SK-N-SH (cell line): ENCODE data around the gene AXIN2.

Source experiments
- CHD2 ChIP-seq: fragments of 150-350 bp; IDR thresholded peaks from 2 replicates; pipeline ENCODE4 v1.6.1; 2018; ENCODE audit warnings: low read length; ENCODE audit not compliant: partially characterized antibody
- EP300 ChIP-seq, 2 experiments: IDR thresholded peaks; 2 replicates each; pipeline versions ENCODE4 v1.4.0 to v1.6.1; 2012; ENCODE audit warnings: borderline replicate concordance in 1 of 2, low read depth in 1 of 2, low read length in 1 of 2
- EZH2phosphoT487 ChIP-seq: fragments of 200-600 bp; sonication (generic); IDR thresholded peaks from 2 replicates; pipeline ENCODE4 v1.6.1; 2017; ENCODE audit warnings: low read depth, mixed run types, mild to moderate bottlenecking, antibody characterized with exemption, moderate library complexity, borderline replicate concordance
- FOXM1 ChIP-seq: IDR thresholded peaks from 2 replicates; pipeline ENCODE4 v1.4.0; 2012; ENCODE audit warnings: low read depth, mild to moderate bottlenecking
- POLR2AphosphoS5 ChIP-seq: IDR thresholded peaks from 2 replicates; pipeline ENCODE4 v1.6.1; 2012; ENCODE audit warnings: low read depth, low read length
- RXRA ChIP-seq: IDR thresholded peaks from 2 replicates; pipeline ENCODE4 v1.4.0; 2012; ENCODE audit warnings: low read depth, mild to moderate bottlenecking, borderline replicate concordance
- SIN3A ChIP-seq: IDR thresholded peaks from 2 replicates; pipeline ENCODE4 v1.6.1; 2012; ENCODE audit warnings: low read depth, mild to moderate bottlenecking, low read length, moderate library complexity, borderline replicate concordance
- YY1 ChIP-seq: IDR thresholded peaks from 2 replicates; pipeline ENCODE4 v1.4.0; 2012; ENCODE audit warnings: low read depth, mild to moderate bottlenecking
- TF ChIP-seq, protein P1 (sequence below): fragments of 200-600 bp; sonication (generic); IDR thresholded peaks from 2 replicates; pipeline ENCODE4 v1.6.1; 2017; ENCODE audit warnings: antibody characterized with exemption, mild to moderate bottlenecking, moderate library complexity
- TF ChIP-seq, protein P2 (sequence below): IDR thresholded peaks from 2 replicates; pipeline ENCODE4 v1.6.1; 2012; ENCODE audit warnings: mild to moderate bottlenecking, low read depth, low read length, moderate library complexity
- TF ChIP-seq, protein P3 (sequence below): fragments of 150-350 bp; IDR thresholded peaks from 2 replicates; pipeline ENCODE4 v1.6.1; 2016; ENCODE audit warnings: mild to moderate bottlenecking, low read depth, low read length
- TF ChIP-seq, protein P4 (sequence below): IDR thresholded peaks from 2 replicates; pipeline ENCODE4 v1.4.0; 2012; ENCODE audit warnings: low read depth

DNA sequence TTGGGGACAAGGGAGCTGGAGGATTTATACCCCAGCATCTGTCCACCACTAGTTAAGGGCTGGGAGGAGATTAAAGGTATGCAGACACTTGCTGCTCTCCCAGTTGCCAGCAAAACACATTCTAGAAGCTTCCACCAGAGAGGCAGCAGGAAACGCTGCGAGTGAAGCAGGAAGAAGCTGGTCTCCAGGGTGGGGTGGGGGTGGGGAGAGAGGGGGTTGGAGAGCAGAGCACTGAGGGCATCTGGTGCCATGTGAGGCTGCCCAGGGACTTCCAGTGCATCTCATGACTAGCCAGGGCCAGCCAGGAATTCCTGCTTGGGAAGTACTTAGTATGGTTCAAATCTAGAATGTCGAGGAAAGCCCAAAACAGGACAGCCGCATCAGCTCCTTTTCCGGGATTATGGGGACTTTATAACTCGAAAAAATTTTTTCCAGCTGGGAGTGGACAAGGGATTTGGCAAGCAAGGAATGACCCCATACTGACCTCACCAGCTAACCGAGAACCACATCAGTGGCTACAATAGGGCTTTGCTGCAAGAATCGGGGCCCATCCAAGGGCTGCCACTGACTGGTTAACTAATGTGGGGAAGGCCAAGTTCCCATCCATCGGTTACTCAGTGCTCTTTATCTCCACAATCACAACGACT, 26.2 kb upstream of the AXIN2 start:
- TF ChIP-seq SIN3A (no peak), CHD2 (no peak), RXRA (no peak), POLR2AphosphoS5 (no peak), EZH2phosphoT487 (no peak), YY1 (no peak), EP300 (IDR thresholded peaks at IDR 0.05; ENCODE audit: borderline replicate concordance in 1 of 2, low read depth in 1 of 2, low read length in 1 of 2) (no peak), FOXM1 (no peak)
- TF ChIP-seq, protein P1, sequence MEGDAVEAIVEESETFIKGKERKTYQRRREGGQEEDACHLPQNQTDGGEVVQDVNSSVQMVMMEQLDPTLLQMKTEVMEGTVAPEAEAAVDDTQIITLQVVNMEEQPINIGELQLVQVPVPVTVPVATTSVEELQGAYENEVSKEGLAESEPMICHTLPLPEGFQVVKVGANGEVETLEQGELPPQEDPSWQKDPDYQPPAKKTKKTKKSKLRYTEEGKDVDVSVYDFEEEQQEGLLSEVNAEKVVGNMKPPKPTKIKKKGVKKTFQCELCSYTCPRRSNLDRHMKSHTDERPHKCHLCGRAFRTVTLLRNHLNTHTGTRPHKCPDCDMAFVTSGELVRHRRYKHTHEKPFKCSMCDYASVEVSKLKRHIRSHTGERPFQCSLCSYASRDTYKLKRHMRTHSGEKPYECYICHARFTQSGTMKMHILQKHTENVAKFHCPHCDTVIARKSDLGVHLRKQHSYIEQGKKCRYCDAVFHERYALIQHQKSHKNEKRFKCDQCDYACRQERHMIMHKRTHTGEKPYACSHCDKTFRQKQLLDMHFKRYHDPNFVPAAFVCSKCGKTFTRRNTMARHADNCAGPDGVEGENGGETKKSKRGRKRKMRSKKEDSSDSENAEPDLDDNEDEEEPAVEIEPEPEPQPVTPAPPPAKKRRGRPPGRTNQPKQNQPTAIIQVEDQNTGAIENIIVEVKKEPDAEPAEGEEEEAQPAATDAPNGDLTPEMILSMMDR = no peak
- TF ChIP-seq, protein P2, sequence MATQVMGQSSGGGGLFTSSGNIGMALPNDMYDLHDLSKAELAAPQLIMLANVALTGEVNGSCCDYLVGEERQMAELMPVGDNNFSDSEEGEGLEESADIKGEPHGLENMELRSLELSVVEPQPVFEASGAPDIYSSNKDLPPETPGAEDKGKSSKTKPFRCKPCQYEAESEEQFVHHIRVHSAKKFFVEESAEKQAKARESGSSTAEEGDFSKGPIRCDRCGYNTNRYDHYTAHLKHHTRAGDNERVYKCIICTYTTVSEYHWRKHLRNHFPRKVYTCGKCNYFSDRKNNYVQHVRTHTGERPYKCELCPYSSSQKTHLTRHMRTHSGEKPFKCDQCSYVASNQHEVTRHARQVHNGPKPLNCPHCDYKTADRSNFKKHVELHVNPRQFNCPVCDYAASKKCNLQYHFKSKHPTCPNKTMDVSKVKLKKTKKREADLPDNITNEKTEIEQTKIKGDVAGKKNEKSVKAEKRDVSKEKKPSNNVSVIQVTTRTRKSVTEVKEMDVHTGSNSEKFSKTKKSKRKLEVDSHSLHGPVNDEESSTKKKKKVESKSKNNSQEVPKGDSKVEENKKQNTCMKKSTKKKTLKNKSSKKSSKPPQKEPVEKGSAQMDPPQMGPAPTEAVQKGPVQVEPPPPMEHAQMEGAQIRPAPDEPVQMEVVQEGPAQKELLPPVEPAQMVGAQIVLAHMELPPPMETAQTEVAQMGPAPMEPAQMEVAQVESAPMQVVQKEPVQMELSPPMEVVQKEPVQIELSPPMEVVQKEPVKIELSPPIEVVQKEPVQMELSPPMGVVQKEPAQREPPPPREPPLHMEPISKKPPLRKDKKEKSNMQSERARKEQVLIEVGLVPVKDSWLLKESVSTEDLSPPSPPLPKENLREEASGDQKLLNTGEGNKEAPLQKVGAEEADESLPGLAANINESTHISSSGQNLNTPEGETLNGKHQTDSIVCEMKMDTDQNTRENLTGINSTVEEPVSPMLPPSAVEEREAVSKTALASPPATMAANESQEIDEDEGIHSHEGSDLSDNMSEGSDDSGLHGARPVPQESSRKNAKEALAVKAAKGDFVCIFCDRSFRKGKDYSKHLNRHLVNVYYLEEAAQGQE = no peak
- TF ChIP-seq, protein P3, sequence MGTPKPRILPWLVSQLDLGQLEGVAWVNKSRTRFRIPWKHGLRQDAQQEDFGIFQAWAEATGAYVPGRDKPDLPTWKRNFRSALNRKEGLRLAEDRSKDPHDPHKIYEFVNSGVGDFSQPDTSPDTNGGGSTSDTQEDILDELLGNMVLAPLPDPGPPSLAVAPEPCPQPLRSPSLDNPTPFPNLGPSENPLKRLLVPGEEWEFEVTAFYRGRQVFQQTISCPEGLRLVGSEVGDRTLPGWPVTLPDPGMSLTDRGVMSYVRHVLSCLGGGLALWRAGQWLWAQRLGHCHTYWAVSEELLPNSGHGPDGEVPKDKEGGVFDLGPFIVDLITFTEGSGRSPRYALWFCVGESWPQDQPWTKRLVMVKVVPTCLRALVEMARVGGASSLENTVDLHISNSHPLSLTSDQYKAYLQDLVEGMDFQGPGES = no peak
- TF ChIP-seq, protein P4, sequence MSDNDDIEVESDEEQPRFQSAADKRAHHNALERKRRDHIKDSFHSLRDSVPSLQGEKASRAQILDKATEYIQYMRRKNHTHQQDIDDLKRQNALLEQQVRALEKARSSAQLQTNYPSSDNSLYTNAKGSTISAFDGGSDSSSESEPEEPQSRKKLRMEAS = no peak
